ENCODE results near the gene BRI3BP.
"Not testable (repeated sequence)": the region's sequence is repeated elsewhere in the genome, so short reads cannot be mapped to it uniquely, and the experiment has no call there.

Gene BRI3BP

DNA sequence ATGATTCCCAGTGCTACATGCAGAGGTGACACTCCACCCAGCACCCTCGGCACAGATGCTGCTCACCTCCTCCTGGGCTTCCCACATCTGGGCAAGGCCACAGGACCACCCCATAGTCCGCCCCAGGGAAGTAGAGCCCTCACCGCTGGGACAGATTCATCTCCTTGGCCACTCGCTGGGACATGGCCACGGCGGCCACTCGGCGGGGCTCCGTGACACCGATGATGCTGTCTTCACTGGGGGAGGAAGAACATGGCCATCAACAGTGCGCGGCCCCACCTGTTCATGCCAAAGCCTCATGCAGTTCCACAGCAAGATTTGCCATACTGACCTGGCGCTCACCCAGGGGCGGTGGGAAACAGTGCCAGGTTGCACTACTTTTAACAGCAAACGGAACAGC is 18.2 kb upstream of the BRI3BP start:
- DNase-seq: no peak

DNA sequence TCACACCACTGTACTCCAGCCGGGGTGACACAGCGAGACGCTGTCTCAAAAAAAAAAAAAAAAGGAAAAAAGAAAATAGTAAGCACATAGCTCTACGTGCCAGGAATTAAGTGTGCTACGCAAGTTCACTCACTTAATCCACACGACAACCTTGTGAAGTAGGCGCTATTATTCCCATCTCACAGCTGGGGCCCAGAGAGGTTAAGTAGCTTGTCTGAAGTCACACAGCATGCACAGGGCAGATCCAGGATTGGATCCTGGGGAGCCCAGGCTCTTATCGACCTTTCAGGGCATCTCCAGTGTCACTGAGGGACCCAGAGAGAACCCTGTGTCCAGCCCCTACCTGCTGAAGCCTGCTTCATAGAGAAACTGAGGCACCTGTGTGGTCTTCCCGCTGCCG is 16.4 kb upstream of the BRI3BP start:
- no peak for DNase-seq

DNA sequence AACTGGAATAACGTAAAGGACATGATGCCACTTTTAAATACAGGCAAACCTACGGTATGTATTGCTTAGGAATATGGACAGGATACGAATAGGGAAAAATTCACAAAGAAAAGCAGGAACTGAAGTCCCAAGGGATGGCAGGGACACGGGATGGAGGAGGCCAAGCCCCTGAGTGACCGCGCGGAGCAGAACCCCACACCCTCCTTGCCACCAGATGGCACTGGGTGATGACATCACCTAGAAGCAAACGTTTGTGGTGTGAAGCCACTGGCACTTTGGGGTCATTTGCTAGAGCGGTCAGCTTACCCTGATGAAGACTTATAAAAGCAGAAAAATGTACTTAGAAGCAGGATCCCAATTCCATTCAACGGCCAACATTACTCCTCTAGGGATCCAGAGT is 13.9 kb upstream of the BRI3BP start:
- no peak for DNase-seq

DNA sequence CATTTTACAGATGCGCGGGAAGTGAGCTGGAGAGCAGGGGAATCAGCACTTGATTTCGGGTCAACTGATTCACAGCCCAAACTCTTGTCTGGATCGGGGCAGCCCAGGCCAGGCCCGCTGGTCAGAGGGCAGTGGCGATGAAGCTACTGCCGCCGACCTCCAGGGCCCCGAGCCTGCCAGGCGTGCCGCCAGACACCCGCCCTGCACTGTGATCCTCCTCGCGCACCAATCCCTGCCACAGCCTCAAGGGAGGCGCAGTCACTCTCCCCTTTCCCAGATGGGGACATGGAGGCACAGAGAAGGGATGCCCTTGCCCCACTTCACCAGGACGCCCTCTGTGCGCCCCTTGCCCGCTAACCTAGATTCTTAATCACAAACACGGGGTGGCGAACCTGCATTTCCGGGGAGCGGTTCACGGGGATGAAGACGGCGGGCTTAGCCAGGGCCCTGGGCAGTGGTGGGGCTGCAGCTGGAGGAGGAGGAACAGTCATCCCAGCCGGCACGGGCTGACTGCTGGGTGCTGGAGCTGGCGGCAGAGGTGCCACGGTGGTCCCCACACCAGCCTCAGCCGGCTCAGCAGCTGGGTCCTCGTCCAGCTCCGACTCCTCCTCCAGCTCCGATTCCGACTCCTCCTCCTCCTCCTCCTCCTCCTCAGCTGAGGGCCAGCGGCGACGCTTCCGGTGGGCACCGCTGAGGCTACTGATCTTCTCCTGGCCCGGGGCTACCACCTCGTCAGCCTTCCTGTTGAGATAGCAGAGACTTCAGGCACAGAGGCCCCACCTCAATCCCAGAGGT is 13.2 kb upstream of the BRI3BP start:
- no peak for DNase-seq

DNA sequence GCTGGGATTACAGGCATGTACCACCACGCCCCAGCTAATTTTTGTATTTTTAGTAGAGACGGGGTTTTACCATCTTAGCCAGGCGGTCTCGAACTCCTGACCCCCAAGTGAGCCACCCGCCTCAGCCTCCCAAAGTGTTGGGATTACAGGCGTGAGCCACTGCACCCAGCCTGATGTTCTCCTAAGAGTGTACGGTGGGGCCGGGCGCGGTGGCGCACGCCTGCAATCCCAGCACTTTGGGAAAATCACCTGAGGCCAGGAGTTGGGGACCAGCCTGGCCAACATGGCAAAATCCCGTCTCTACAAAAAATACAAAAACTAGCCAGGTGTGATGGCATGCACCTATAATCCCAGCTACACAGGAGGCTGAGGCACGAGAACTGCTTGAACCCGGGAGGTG is 6.6 kb upstream of the BRI3BP start:
- DNase-seq: not testable (repeated sequence)

DNA sequence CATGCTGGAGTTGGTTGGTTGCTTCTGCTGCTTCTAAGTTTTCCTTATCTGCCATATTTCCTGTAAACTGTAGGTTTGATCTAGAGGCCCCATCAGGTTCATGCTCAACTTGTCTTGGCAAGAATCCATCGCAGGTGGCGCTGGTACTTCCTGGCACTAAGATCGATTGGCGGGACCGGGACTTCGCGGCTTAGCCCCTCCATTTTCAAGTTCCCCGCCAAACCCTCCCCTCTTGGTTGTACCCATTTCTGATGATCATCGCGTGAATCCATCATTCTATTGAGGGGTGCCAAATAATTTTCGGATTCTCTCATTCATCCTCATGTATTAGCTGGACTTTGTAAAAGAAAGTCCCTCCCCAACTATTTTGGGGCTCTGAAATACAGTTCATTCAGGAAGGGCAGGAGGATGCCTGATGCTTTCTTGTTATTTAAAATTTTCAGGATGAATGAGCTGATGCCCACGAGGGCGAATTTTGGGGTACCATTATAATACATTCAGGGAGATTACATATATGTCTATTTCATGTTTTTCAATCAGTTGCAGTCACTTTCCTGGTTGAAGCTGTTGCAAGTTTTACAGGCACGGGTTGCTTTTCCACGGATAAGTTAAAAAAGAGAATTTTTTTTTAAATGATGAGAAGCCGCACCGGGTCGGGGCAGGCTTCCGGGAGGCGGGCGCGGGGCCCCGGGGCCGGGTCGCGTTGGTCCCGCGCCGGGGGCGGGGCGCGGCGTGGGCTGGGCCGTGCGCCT is 395 bp upstream of the BRI3BP start:
- DNase-seq: peak; percentile 25 to 93 (median 72)

DNA sequence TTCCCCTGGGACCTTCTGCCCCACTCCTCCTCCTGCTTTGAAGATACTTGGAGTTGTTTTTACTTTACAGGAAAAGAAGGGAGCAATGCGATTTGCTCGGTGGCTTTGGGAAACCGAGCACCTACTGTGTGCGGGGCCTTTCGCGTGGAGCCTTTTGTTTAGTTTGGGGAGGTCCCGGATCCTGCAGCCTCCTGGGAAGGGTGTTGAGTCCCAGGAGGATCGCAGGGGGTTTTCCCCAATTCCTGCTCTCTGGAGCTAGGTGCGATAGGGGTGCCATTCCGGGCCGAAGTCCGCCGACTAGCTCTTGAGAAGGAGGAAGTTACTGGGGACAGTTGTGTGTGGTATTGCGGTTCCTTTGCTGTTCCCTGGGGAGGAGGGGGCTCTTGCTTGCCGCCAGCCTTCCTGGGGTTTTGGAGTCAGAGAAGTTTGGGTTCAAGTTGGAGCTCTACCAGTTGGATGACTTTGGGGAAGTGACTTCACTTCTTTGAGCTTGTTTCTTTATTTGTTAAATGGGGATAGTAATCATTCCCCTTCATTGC is 1.1 kb downstream of the BRI3BP start:
- DNase-seq: peak; percentile 41 to 73 (median 60)

DNA sequence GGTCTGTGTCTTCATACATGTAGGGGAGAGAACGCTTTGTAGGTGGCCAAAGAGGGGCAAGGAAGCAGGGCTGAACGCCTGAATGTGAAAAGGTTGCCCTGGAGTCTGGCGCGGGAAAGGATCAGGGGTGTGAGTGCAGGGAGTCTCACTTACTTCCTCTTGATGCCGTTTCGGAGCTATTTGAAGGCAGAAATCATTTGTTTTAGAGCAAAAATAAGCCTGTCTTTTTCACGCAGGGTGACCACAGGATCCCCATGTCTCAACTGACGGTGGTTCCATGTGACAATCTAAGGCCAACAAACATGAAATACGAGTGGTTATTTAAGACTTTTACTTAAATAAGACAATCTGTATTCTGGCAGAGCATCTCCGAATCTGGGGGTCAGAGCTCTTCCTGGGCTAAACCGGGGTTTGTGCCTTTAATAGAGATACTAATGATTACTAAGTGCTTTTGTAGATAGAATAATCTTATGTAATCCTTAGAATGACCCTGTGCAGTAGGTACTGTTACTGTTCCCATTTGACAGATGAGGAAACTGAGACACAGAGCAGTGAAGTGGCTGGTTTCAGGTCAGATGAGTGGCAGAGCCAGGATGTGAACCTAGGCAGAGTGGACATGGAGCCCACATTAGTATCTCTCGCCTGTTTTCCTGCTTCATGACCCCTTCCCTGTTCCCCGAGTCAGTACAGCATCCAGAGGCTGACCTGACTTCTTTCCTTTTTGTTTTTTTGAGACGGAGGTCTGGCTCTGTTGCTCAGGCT is 1.9 kb downstream of the BRI3BP start:
- peak; percentile 30 to 57 (median 54) for DNase-seq

DNA sequence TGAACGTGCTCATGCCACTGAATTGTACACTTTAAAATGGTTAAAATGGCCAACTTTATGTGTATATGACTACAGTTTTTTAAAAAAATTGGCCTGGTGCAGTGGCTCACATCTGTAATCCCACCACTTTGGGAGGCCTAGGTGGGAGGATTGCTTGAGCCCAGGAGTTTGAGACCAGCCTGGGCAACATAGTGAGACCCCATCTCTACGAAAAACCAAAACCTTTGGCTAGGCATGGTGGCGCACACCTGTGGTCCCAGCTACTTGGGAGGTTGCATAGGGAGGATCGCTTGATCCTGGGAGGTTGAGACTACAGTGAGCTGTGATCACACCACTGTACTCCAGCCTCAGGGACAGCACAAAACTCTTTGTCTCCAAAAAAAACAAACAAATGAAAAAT is 5.3 kb downstream of the BRI3BP start:
- DNase-seq: no peak

DNA sequence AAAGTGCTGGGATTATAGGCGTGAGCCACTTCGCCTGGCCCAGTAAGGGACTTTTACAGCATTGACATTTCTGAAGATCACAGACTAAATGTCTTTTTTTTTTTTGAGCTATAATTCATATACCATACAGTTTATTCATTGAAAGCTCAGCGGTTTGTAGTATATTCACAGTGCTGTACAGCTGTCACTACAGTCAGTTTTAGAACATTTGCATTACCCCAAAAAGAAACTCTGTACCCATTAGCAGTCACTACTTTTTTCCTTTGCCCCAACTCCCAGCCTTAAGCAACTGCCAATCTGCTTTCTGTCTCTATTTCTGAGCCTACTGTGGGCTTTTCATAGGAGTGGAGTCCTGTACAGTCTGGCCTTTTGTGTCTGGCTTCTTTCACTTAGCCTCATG is 8.2 kb downstream of the BRI3BP start:
- no peak for DNase-seq

DNA sequence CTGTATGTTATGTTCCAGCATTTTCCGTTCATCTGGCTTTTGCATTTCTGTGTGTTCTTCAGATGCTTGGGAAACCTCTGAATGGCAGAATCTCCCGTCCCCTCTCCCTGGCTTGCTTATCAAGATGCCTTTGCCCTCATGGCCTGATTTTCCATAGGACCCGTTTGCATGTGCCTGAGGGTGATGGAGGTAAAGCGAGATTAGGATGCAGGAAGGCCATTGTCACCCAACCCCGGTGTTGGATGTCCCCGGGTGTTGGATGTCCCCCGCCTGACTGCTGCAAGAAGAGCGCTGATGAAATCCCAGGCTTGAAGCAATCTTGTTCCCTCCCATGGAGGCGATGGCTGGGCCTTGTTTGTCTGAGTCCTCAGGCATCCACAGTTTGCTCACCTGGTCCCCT is 9.6 kb downstream of the BRI3BP start:
- peak in 2 of 4 experiments; percentile 21 to 30 for DNase-seq

DNA sequence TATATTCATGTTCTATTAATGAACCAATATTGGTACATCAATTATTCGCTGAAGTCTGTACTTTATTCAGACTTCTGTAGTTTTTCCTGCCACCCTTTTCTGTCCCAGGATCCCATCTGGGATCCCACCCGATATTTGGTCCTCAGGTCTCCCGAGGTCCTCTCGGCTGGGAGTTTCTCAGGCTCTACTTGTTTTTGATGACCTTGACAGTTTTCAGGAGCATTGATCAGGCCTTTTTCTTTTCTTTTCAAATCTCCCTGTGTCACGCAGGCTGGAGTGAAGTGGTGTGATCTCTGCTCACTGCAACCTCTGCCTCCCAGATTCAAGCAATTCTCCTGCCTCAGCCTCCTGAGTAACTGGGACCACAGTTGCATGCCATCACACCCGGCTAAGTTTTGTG is 11.2 kb downstream of the BRI3BP start:
- no peak for DNase-seq

DNA sequence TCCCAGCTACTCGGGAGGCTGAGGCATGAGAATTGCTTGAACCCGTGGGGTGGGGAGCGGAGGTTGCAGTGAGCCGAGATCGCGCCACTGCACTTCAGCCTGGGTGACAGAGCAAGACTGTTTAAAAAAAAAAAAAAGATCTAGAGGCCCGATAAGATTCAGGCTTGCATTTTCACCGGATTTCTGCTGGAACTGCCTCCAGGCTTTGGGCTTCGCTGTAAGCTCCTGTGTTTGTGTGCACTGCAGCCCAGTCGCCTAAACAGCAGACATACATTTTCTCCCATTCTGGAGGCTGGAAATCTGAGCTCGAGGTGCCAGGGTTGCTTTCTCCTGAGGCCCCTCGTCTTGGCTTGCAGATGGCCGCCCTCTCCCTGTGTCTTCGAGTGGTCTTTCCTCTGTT is 12.2 kb downstream of the BRI3BP start:
- no peak for DNase-seq

DNA sequence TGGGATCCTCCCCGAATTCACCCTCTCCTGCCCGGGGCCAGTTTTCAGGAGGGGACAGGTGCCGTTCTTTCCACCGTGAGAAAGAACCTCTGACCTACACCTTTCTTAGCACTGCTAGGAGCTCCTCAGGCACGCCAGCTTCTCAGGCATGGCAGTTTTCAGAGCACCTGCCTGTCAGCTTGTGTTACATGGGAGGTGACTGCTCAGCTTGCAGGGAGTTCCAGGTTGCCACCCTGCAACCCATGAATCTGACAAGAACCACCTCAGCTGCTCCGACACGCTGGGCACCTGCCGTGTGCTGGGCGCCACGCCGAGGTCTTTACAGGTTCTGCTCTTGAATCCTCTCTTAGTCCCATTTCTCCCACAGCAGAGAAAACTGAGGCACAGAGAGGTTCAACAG is 12.9 kb downstream of the BRI3BP start:
- DNase-seq: no peak

DNA sequence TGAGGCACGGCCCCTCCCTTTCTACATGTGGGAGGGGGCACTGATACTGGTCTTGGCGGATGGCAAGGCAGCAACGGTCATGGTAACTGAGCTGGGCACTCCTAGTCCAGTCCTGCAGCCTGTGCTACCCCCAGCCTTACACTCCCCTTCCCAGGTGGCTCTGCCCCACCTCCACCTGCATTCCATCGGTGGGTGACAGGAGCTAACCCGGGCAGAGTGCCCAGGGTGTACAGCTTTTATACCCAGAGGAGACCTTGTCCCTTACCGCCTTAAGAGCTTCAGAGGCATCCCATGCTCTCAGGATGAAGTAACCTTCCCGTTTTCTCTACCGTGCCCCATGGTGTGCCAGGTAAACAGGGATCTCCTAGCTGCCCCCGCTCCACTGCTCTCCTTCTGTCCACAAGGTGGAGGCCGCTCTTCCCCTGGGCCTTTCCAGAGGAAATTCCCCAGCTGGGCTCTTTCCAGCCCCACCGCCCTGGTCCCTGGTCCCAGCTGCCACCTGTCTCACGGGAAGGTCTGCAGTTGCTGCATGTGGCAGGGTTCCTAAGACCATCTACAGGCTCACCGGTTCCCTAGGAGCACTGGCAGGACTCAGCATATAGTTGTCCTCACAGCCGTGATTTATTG is 20.5 kb downstream of the BRI3BP start:
- DNase-seq: no peak

DNA sequence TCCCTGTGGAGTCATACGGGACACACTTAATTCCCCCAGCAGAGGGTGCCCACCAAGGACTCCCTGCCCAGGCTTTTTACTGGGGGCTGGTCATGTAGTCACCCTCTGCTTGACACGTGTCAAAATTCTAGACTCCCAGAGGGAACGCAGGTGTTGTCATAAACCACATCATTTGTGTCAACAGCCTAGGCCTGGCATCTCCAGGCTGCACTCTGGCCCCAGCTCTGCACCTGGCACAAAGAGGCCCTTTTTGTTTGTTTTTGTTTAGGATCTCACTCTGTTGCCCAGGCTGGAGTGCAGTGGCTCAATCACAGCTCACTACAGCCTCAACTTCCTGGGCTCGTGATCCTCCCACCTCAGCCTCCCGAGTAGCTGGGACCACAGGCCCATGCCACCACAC is 21.1 kb downstream of the BRI3BP start:
- DNase-seq: no peak

DNA sequence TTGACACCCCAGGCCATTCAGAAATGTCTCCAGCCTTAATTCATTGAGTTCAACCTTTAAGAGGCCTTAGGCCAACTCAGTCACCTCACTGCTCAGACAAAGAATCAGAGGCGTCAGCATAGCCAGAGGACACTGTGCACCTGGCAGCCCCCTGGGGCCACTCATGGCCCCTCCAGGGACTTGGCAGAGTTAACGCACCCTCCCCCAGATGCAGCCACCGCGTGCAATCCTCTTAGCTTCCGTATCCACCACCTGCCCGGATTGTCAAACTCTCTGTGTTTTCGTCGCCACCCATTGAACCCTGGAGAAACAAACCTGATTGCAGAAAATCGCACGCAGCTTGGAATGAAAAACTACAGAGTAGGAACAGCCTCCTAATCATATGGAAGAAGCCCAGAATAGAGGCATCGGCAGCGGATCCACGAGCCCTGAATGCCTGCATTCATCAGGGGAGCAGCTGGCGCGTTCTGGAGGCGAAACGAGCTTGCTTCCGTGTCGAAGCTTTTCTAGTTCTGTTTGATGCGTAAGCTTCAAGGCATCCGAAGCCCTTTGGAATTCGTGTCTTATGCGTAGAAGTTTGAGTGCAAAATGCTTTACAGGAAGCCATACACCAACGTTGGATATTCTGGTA is 22.4 kb downstream of the BRI3BP start:
- DNase-seq: no peak

DNA sequence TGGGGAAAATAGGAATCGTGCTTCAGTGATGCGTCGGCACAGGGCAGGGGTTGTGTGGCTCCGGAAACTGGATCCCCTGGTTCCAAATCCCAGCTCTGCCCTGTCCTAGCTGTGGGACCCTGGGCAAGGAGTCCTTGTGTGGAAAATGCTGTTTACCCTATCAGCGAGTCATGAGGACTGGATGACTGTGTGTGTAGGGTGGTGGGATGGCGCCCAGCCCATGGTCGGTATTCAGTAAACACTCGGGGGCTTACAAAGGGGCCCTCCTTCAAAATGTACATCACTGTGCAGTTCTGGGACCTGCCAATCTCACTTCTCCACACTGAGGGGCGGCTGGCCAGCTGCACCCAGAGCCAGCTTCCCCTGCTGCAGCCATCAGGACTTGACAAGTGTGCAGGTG is 24.4 kb downstream of the BRI3BP start:
- DNase-seq: no peak

DNA sequence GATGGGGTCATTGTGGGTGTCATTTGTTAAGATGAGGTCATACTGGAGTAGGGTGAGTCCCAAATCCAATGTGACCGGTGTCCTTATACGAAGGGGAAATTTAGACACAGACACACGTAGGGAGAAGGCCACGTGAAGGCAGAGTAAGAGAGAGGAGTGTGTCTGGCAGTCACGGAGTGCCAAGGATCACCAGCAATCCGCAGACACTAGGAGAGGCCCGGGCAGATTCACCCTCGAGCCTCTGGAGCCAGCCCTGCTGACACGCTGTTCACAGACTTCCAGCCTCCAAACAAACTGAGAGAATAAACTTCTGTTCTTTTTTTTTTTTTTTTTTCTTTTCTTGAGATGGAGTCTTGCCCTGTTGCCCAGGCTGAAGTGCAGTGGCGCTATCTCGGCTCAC is 24.9 kb downstream of the BRI3BP start:
- DNase-seq: no peak

DNA sequence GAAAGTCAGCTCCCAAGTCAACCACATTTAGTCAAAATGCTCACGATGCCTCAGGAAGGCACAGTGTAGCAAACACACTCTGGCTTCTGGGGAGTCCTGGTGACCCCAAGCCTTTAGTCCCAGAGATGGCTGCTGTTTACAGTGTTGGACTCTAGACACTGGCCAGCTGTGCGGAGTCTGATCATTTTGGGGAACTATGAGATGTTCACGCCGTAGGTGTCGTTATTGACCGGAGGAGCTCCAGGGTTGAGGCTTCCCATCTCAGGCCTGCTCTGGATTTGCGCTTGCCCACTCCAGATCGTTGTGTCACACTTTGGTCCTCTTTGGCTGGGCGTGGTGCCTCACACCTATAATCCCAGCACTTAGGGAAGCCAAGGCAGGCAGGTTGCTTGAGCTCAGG is 27.7 kb downstream of the BRI3BP start:
- DNase-seq: no peak

DNA sequence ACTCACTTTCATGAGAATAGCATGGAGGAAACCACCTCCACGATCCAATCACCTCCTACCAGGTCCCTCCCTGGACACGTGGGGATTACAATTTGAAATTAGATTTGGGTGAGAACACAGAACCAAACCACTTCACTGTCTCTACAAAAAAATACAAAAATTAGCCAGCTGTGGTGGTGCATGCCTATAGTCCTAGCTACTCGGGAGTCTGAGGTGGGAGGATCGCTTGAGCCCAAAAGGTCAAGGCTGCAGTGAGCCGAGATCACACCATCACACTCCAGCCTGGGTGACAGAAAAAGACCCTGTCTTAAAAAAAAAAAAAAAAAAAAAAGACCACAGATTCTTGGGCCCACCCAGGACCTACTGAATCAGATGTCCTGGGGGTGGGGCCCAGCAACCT is 28.3 kb downstream of the BRI3BP start:
- DNase-seq: no peak

DNA sequence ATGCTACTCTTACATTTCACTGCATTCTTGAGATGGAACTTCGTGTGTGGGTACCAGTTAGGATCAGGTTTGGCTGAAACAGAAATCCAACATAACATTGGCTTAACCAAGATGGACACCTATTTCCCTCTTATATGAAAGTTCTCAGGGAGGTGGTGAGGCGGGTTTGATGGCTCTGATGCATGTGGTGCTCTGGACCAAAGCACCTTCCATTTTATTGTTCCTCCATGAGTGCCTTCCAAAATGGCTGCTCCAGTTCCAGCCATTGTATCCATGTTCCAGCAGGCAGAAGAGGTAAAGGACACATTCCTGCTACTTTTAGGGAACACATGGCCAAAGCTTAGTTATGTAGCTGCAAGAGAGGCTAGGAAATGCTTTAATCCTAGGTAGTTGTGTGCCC is 29.6 kb downstream of the BRI3BP start:
- DNase-seq: no peak

Data from suppressor macrophage (primary cell).